H1 (cell line): ENCODE measurements around the gene GLRA1. TPM values are rescaled to one million over a fixed set of nuclear protein-coding genes. Genes with fewer than 3 reads are reported as not detected.

Experiments
- CTCF ChIA-PET: fragments of 300-600 bp; sonication (Branson Sonifier 250); formaldehyde crosslinking; loops from one replicate; lab custom pipeline; 2021; ENCODE audit not compliant: partially characterized antibody; lab: Charles Lee
- POLR2A ChIA-PET: fragments of 300-600 bp; sonication (Branson Sonifier 250); formaldehyde crosslinking; loops from one replicate; lab custom pipeline; 2021; ENCODE audit warnings: inconsistent platforms; ENCODE audit not compliant: partially characterized antibody; lab: Charles Lee
- DNase-seq, 2 experiments: peaks; one replicate each; pipeline versions ENCODE4 v3.0.0 to v3.0.0-alpha.2; 2010 to 2022; ENCODE audit warnings: low spot score in 2 of 2, low read depth in 1 of 2, mixed read lengths in 1 of 2
- FAIRE-seq: peaks from 2 replicates; lab custom pipeline; 2011; peaks lifted over from hg19 to GRCh38; lab: Jason Lieb, UNC
- H2AFZ ChIP-seq: 2 replicates; pipeline ENCODE4 v1.8.1; 2012; ENCODE audit warnings: low read length, inconsistent platforms
- H2AK5ac ChIP-seq: 2 replicates; pipeline ENCODE4 v1.6.1; 2013; ENCODE audit warnings: low read depth, low read length
- H2BK120ac ChIP-seq: replicated peaks from 2 replicates; pipeline ENCODE3; 2013; ENCODE audit warnings: low read depth, low read length, inconsistent platforms
- H2BK12ac ChIP-seq: 2 replicates; pipeline ENCODE4 v1.6.1; 2013; ENCODE audit warnings: low read depth, low read length
- H2BK15ac ChIP-seq: 2 replicates; pipeline ENCODE4 v1.6.1; 2013; ENCODE audit warnings: low read length
- H2BK20ac ChIP-seq: 2 replicates; pipeline ENCODE4 v1.6.1; 2013; ENCODE audit warnings: low read length
- H2BK5ac ChIP-seq: 2 replicates; pipeline ENCODE4 v1.6.1; 2013; ENCODE audit warnings: low read depth, low read length
- H3K14ac ChIP-seq: 2 replicates; pipeline ENCODE4 v1.6.1; 2013; ENCODE audit warnings: inconsistent platforms; ENCODE audit not compliant: insufficient read length
- H3K18ac ChIP-seq: 2 replicates; pipeline ENCODE4 v1.6.1; 2013; ENCODE audit warnings: low read length; ENCODE audit errors: extremely low read depth
- H3K23ac ChIP-seq: 2 replicates; pipeline ENCODE4 v1.6.1; 2013; ENCODE audit warnings: inconsistent platforms; ENCODE audit not compliant: insufficient read length
- H3K23me2 ChIP-seq: 2 replicates; pipeline ENCODE4 v1.6.1; 2013; ENCODE audit warnings: low read depth, low read length
- H3K27ac ChIP-seq: 2 replicates; pipeline ENCODE4 v1.6.1; 2011; ENCODE audit warnings: low read depth, low read length, inconsistent platforms
- H3K27me3 ChIP-seq, 4 experiments: replicated peaks in 1 of 4; 1 replicate in 1 of 4; 2 replicates in 3 of 4; pipeline versions ENCODE4 v1.6.1 to v1.8.1; 2011 to 2013; ENCODE audit warnings: low read length in 3 of 4, mild to moderate bottlenecking in 3 of 4, inconsistent platforms in 2 of 4, mixed read lengths in 2 of 4, moderate library complexity in 1 of 4; ENCODE audit not compliant: control insufficient read depth in 3 of 4, insufficient read depth in 3 of 4; ENCODE audit errors: extremely low read depth in 1 of 4
- H3K36me3 ChIP-seq, 4 experiments: 2 replicates each; pipeline versions ENCODE4 v1.6.1 to v1.8.1; 2011 to 2013; ENCODE audit warnings: mild to moderate bottlenecking in 4 of 4, low read length in 3 of 4, moderate library complexity in 2 of 4, control low read depth in 1 of 4, inconsistent platforms in 1 of 4; ENCODE audit not compliant: insufficient read depth in 4 of 4, control insufficient read depth in 2 of 4
- H3K4ac ChIP-seq: replicated peaks from 2 replicates; pipeline ENCODE3; 2013; ENCODE audit warnings: low read length, low read depth, mixed read lengths, inconsistent platforms; ENCODE audit not compliant: insufficient read length
- H3K4me1 ChIP-seq, 4 experiments: replicated peaks in 1 of 4; 1 replicate in 1 of 4; 2 replicates in 3 of 4; pipeline versions ENCODE4 v1.6.1 to v1.8.1; 2011 to 2013; ENCODE audit warnings: low read length in 3 of 4, inconsistent platforms in 2 of 4, mixed read lengths in 1 of 4; ENCODE audit not compliant: insufficient read depth in 4 of 4, control insufficient read depth in 3 of 4
- H3K4me2 ChIP-seq, 2 experiments: 2 replicates each; pipeline versions ENCODE4 v1.6.1 to v1.8.1; 2011 to 2013; ENCODE audit warnings: low read depth in 2 of 2, low read length in 2 of 2, control low read depth in 1 of 2, inconsistent platforms in 1 of 2, mild to moderate bottlenecking in 1 of 2; ENCODE audit not compliant: insufficient read depth in 1 of 2
- H3K4me3 ChIP-seq, 4 experiments: fragments of 200-600, 300-600 bp in 1 of 4; sonication (generic), shearing (Covaris generic), sonication (Bioruptor Twin) in 1 of 4; 2 replicates each; pipeline versions ENCODE4 v1.5.1 to v1.8.1; 2011 to 2016; ENCODE audit warnings: low read length in 4 of 4, low read depth in 3 of 4, control low read depth in 2 of 4, inconsistent platforms in 2 of 4, mild to moderate bottlenecking in 2 of 4, mixed read lengths in 1 of 4, moderate library complexity in 1 of 4; ENCODE audit not compliant: insufficient read depth in 2 of 4; ENCODE audit errors: extremely low read depth in 1 of 4
- H3K56ac ChIP-seq: replicated peaks from 2 replicates; pipeline ENCODE3; 2013; ENCODE audit warnings: low read depth, mild to moderate bottlenecking, mixed read lengths, low read length, inconsistent platforms; ENCODE audit not compliant: insufficient read length
- H3K79me1 ChIP-seq: 2 replicates; pipeline ENCODE4 v1.6.1; 2013; ENCODE audit warnings: low read depth, low read length, control low read depth
- H3K79me2 ChIP-seq, 2 experiments: 2 replicates each; pipeline versions ENCODE4 v1.6.1 to v1.8.1; 2012 to 2013; ENCODE audit warnings: low read length in 2 of 2, mild to moderate bottlenecking in 2 of 2, inconsistent platforms in 1 of 2; ENCODE audit not compliant: insufficient read depth in 2 of 2, control insufficient read depth in 1 of 2
- H3K9ac ChIP-seq, 4 experiments: replicated peaks in 1 of 4; 1 replicate in 1 of 4; 2 replicates in 3 of 4; pipeline versions ENCODE4 v1.6.1 to v1.8.1; 2011 to 2013; ENCODE audit warnings: low read depth in 3 of 4, low read length in 3 of 4, control low read depth in 2 of 4, mild to moderate bottlenecking in 2 of 4, moderate library complexity in 2 of 4, inconsistent platforms in 1 of 4; ENCODE audit errors: extremely low read depth in 1 of 4
- H3K9me3 ChIP-seq, 2 experiments: 2 replicates each; pipeline versions ENCODE4 v1.6.1 to v1.8.1; 2012 to 2013; ENCODE audit warnings: mild to moderate bottlenecking in 2 of 2, moderate library complexity in 2 of 2, control low read depth in 1 of 2, inconsistent platforms in 1 of 2, low read depth in 1 of 2, low read length in 1 of 2, mixed read lengths in 1 of 2; ENCODE audit not compliant: insufficient read depth in 2 of 2
- H4K20me1 ChIP-seq, 2 experiments: replicated peaks in 1 of 2; 2 replicates each; pipeline versions ENCODE3 to v1.8.1; 2011 to 2013; ENCODE audit warnings: inconsistent platforms in 2 of 2, low read length in 2 of 2, mild to moderate bottlenecking in 1 of 2; ENCODE audit not compliant: insufficient read depth in 2 of 2, control insufficient read depth in 1 of 2
- H4K5ac ChIP-seq: 2 replicates; pipeline ENCODE4 v1.6.1; 2013; ENCODE audit warnings: low read length, low read depth, mixed read lengths, inconsistent platforms; ENCODE audit not compliant: insufficient read length
- H4K8ac ChIP-seq: 2 replicates; pipeline ENCODE4 v1.8.0; 2013; ENCODE audit warnings: mild to moderate bottlenecking, moderate library complexity, low read length, inconsistent platforms; ENCODE audit not compliant: insufficient read depth; ENCODE audit errors: extremely low read depth
- H4K91ac ChIP-seq: replicated peaks from 2 replicates; pipeline ENCODE3; 2013; ENCODE audit warnings: low read length, mixed read lengths, inconsistent platforms; ENCODE audit not compliant: insufficient read length
- BACH1 ChIP-seq: IDR thresholded peaks from 2 replicates; pipeline ENCODE4 v1.6.1; 2012; ENCODE audit warnings: low read length, improper control_type of control experiment
- BRCA1 ChIP-seq: IDR thresholded peaks from 2 replicates; pipeline ENCODE4 v1.6.1; 2012; ENCODE audit warnings: low read depth, low read length, improper control_type of control experiment
- CBX5 ChIP-seq: fragments of 300-800, 300-1000 bp; sonication (generic); IDR thresholded peaks from 2 replicates; pipeline ENCODE4 v1.7.1; 2016; ENCODE audit warnings: antibody characterized with exemption, low read length, low read depth
- CTBP2 ChIP-seq: IDR thresholded peaks from 2 replicates; pipeline ENCODE4 v1.7.0; 2011; ENCODE audit warnings: borderline replicate concordance, mild to moderate bottlenecking, moderate library complexity, mixed read lengths, low read length; ENCODE audit not compliant: insufficient read depth, insufficient read length
- CTCF ChIP-seq, 3 experiments: IDR thresholded peaks; 1 replicate in 2 of 3; 2 replicates in 1 of 3; pipeline versions ENCODE4 v1.5.1 to v1.6.1; 2011; ENCODE audit warnings: low read length in 3 of 3, mild to moderate bottlenecking in 3 of 3, inconsistent platforms in 2 of 3, low read depth in 1 of 3, moderate library complexity in 1 of 3; ENCODE audit not compliant: insufficient read depth in 1 of 3; ENCODE audit errors: control extremely low read depth in 1 of 3
- EGR1 ChIP-seq: IDR thresholded peaks from 2 replicates; pipeline ENCODE4 v1.6.1; 2011; ENCODE audit warnings: low read depth, low read length, borderline replicate concordance
- JUN ChIP-seq: IDR thresholded peaks from 2 replicates; pipeline ENCODE4 v1.6.1; 2011; ENCODE audit warnings: low read depth, mild to moderate bottlenecking, improper control_type of control experiment, low read length
- KDM1A ChIP-seq: fragments of 200-600, 300-600 bp; sonication (generic); IDR thresholded peaks from 2 replicates; pipeline ENCODE4 v1.7.1; 2016; ENCODE audit warnings: mild to moderate bottlenecking, low read length, borderline replicate concordance
- POLR2A ChIP-seq, 2 experiments: IDR thresholded peaks; 1 replicate in 1 of 2; 2 replicates in 1 of 2; pipeline ENCODE4 v1.6.1; 2011; ENCODE audit warnings: low read depth in 2 of 2, low read length in 2 of 2, mild to moderate bottlenecking in 2 of 2; ENCODE audit errors: control extremely low read depth in 1 of 2
- RFX5 ChIP-seq: IDR thresholded peaks from 2 replicates; pipeline ENCODE4 v1.6.1; 2011; ENCODE audit warnings: low read depth, low read length, improper control_type of control experiment, borderline replicate concordance
- SIX5 ChIP-seq: IDR thresholded peaks from 2 replicates; pipeline ENCODE4 v1.6.1; 2011; ENCODE audit warnings: mild to moderate bottlenecking, low read depth, low read length
- SP1 ChIP-seq: IDR thresholded peaks from 2 replicates; pipeline ENCODE4 v1.6.1; 2011; ENCODE audit warnings: low read depth, low read length
- ZNF274 ChIP-seq: IDR thresholded peaks from 2 replicates; pipeline ENCODE4 v1.7.0; 2012; ENCODE audit warnings: low read length, borderline replicate concordance; ENCODE audit errors: extremely low read depth
- WGBS, 2 experiments: shearing (Covaris generic) in 1 of 2; methylation state at CpG; one replicate each; pipeline versions ENCODE4 v1.1.6 to v1.1.7; 2013 to 2015; ENCODE audit warnings: low lambda C conversion rate in 2 of 2, mixed read lengths in 2 of 2, inconsistent platforms in 1 of 2, low coverage in 1 of 2, missing lambda C conversion rate in 1 of 2; ENCODE audit not compliant: insufficient replicate concordance in 2 of 2, insufficient coverage in 1 of 2, insufficient read length in 1 of 2; ENCODE audit errors: extremely low coverage in 1 of 2, missing lambda C conversion rate in 1 of 2; 5-methylcytosine and 5-hydroxymethylcytosine counted together
- polyA plus RNA-seq, 7 experiments: library from polyadenylated mRNA; depleted of rRNA in 3 of 7; stranded (reverse) in 5 of 7; unstranded in 2 of 7; fragments of >200 nt in 5 of 7; fragments of 200-250 nt in 2 of 7; gene quantifications; 1 replicate in 5 of 7; 2 replicates in 1 of 7; 4 replicates in 1 of 7; pipeline versions ENCODE4 v1.2.1 to v1.2.3, GENCODE V29; 2011 to 2013; ENCODE audit warnings: missing spikeins in 2 of 7, mixed read lengths in 2 of 7
- total RNA-seq: library from RNA; stranded (reverse); fragmentation: NEBNext Ultra II Directional; extraction: Animal tissue kit (Norgen Biotek cat#: 25700); gene quantifications from 2 replicates; pipeline ENCODE4 v1.2.1, GENCODE V29; 2021

GLRA1 gene
- total and polyA plus RNA-seq, 2 of the 8 experiments (the other 6 are each of a cell fraction or from before 2014, with no cell fraction given): not detected

GRCh38 chr5:151949113-151949512 is 24.5 kb upstream of the GLRA1 start:
- POLR2A ChIA-PET: no interaction called here
- Histone ChIP-seq H3K23me2 (no peaks in the 10 kb centered on the region), H3K18ac (no peak overlapping the region), H3K9ac (no peak overlapping the region), H3K56ac (no peak overlapping the region), H3K27ac (no peak overlapping the region), H2BK12ac (no peak overlapping the region), H2AK5ac (no peak overlapping the region), H3K9me3 (no peaks in the 10 kb centered on the region), H4K20me1 (no peaks in the 10 kb centered on the region), H3K27me3 (peaks cover 0 to 1% (median 0%) of the 10 kb centered on the region in 4 experiments; a peak in 1 of 7 replicates), H3K4me2 (no peak overlapping the region), H2AFZ (no peak overlapping the region), H3K79me1 (no peaks in the 10 kb centered on the region), H2BK20ac (no peak overlapping the region), H2BK15ac (no peak overlapping the region), H3K23ac (no peak overlapping the region), H4K5ac (no peak overlapping the region), H4K8ac (no peak overlapping the region), H3K4me3 (no peak overlapping the region), H3K4ac (no peak overlapping the region), H4K91ac (no peak overlapping the region), H3K14ac (no peak overlapping the region), H3K36me3 (no peaks in the 10 kb centered on the region), H3K79me2 (no peaks in the 10 kb centered on the region), H3K4me1 (peaks cover 0 to 2% (median under 1%) of the 10 kb centered on the region in 4 experiments; a peak in 2 of 7 replicates), H2BK120ac (no peak overlapping the region), H2BK5ac (no peak overlapping the region)
- CTCF ChIA-PET: interaction anchor here (1.1 to 1.4 kb wide), 3 partner anchors 25 to 193 kb away, joined by 4 to 7 read pairs (median 5); no protein-coding TSS in a partner anchor
- FAIRE-seq: no peak
- DNase-seq: no peak
- 94% methylated on average over 3 of the region's 3 CpGs; no CpG with 5 or more reads in 1 of the 2 experiments for WGBS, 2 experiments
- no peak for TF ChIP-seq KDM1A
- no peak for TF ChIP-seq SIX5
- TF ChIP-seq SP1: no peak
- no peak for TF ChIP-seq RFX5
- TF ChIP-seq EGR1: no peak
- no peak for TF ChIP-seq CBX5
- TF ChIP-seq ZNF274: no peak
- no peak for TF ChIP-seq CTCF (IDR thresholded peaks at IDR 0.05; ENCODE audit: control extremely low read depth in 1 of 3, insufficient read depth in 1 of 3, low read depth in 1 of 3, low read length in 3 of 3)
- no peak for TF ChIP-seq BACH1
- no peak for TF ChIP-seq BRCA1
- TF ChIP-seq POLR2A (IDR thresholded peaks at IDR 0.05; ENCODE audit: control extremely low read depth in 1 of 2, low read depth in 2 of 2, low read length in 2 of 2): no peak
- TF ChIP-seq JUN: no peak
- TF ChIP-seq CTBP2: no peak
